WTC11 (cell line): ENCODE measurements around the gene LRRC72. TPM values are rescaled to one million over a fixed set of nuclear protein-coding genes. Genes with fewer than 3 reads are reported as not detected.
"Not testable (repeated sequence)": the region's sequence is repeated elsewhere in the genome, so short reads cannot be mapped to it uniquely, and the experiment has no call there.

Experiments used
- ATAC-seq: fragments of 200-7000 bp; cut with Tn5 transposase; 2 replicates; pipeline ENCODE4 v1.10.0; 2021; ENCODE audit warnings: mild to moderate bottlenecking, moderate library complexity
- CTCF ChIA-PET: fragments of 300-600 bp; sonication (Branson Sonifier 250); formaldehyde crosslinking; loops from one replicate; lab custom pipeline; 2021; ENCODE audit warnings: antibody characterized with exemption; lab: Charles Lee
- POLR2A ChIA-PET: fragments of 350-600 bp; sonication (Branson Sonifier 250); formaldehyde crosslinking; loops from one replicate; lab custom pipeline; 2021; ENCODE audit warnings: antibody characterized with exemption; lab: Charles Lee
- DNase-seq: peaks from one replicate; pipeline ENCODE4 v3.0.0; 2021; ENCODE audit warnings: low spot score
- H3K27ac Mint-ChIP-seq: 2 replicates; pipeline ENCODE4 v1.8.0; 2021; ENCODE audit warnings: mixed read lengths
- H3K27me3 Mint-ChIP-seq: 2 replicates; pipeline ENCODE4 v1.8.0; 2021; ENCODE audit warnings: low read depth, mild to moderate bottlenecking, moderate library complexity, mixed read lengths
- H3K36me3 Mint-ChIP-seq: 2 replicates; pipeline ENCODE4 v1.8.0; 2021; ENCODE audit warnings: mixed read lengths
- H3K4me1 Mint-ChIP-seq: 2 replicates; pipeline ENCODE4 v1.8.0; 2022; ENCODE audit warnings: mixed read lengths
- H3K4me3 Mint-ChIP-seq: 2 replicates; pipeline ENCODE4 v1.8.0; 2021; ENCODE audit warnings: mild to moderate bottlenecking, moderate library complexity, mixed read lengths
- H3K9me3 Mint-ChIP-seq: 2 replicates; pipeline ENCODE4 v1.8.0; 2021; ENCODE audit warnings: mixed read lengths
- AFF4 ChIP-seq: sonication (generic); formaldehyde crosslinking; IDR thresholded peaks from 2 replicates; pipeline ENCODE4 v1.8.1; 2023; ENCODE audit warnings: mild to moderate bottlenecking, missing genetic modification reagents, borderline replicate concordance
- EMX1 ChIP-seq: fragments of 250-450 bp; sonication (Bioruptor Pico); IDR thresholded peaks from 2 replicates; pipeline ENCODE4 v1.8.0; 2021; ENCODE audit warnings: mild to moderate bottlenecking
- FOXK1 ChIP-seq: sonication (generic); formaldehyde crosslinking; IDR thresholded peaks from 2 replicates; pipeline ENCODE4 v1.8.0; 2022; ENCODE audit warnings: mild to moderate bottlenecking, moderate library complexity, missing genetic modification reagents
- FOXP1 ChIP-seq: sonication (generic); formaldehyde crosslinking; IDR thresholded peaks from 2 replicates; pipeline ENCODE4 v1.8.0; 2022; ENCODE audit warnings: missing genetic modification reagents, mild to moderate bottlenecking, moderate library complexity, borderline replicate concordance
- GABPB1 ChIP-seq: sonication (generic); formaldehyde crosslinking; IDR thresholded peaks from 2 replicates; pipeline ENCODE4 v1.8.1; 2023; ENCODE audit warnings: mild to moderate bottlenecking, missing genetic modification reagents
- HMGA2 ChIP-seq: fragments of 250-450 bp; sonication (Bioruptor Pico); IDR thresholded peaks from 2 replicates; pipeline ENCODE4 v1.4.0; 2021; ENCODE audit warnings: mild to moderate bottlenecking, moderate library complexity
- JAZF1 ChIP-seq: fragments of 250-450 bp; sonication (Bioruptor Pico); IDR thresholded peaks from 2 replicates; pipeline ENCODE4 v1.9.0; 2021; ENCODE audit warnings: moderate library complexity, mild to moderate bottlenecking, inconsistent platforms
- NFE2L1 ChIP-seq: sonication (generic); formaldehyde crosslinking; IDR thresholded peaks from 2 replicates; pipeline ENCODE4 v1.8.1; 2023; ENCODE audit warnings: missing genetic modification reagents
- NR2C2 ChIP-seq: sonication (generic); formaldehyde crosslinking; IDR thresholded peaks from 2 replicates; pipeline ENCODE4 v1.8.0; 2022; ENCODE audit warnings: mild to moderate bottlenecking, missing genetic modification reagents
- OVOL2 ChIP-seq: fragments of 250-450 bp; sonication (Bioruptor Pico); IDR thresholded peaks from 2 replicates; pipeline ENCODE4 v1.9.0; 2021; ENCODE audit warnings: mild to moderate bottlenecking, borderline replicate concordance
- PRDM15 ChIP-seq: sonication (generic); formaldehyde crosslinking; IDR thresholded peaks from 2 replicates; pipeline ENCODE4 v1.8.0; 2022; ENCODE audit warnings: missing genetic modification reagents
- PREB ChIP-seq: sonication (generic); formaldehyde crosslinking; IDR thresholded peaks from 2 replicates; pipeline ENCODE4 v1.8.1; 2022; ENCODE audit warnings: mild to moderate bottlenecking, missing genetic modification reagents, moderate library complexity, borderline replicate concordance
- PRRX2 ChIP-seq: fragments of 250-450 bp; sonication (Bioruptor Pico); IDR thresholded peaks from 2 replicates; pipeline ENCODE4 v1.8.0; 2021; ENCODE audit warnings: mild to moderate bottlenecking
- SOX15 ChIP-seq: fragments of 250-450 bp; sonication (Bioruptor Pico); IDR thresholded peaks from 2 replicates; pipeline ENCODE4 v1.9.0; 2021; ENCODE audit warnings: mild to moderate bottlenecking
- TEAD4 ChIP-seq: sonication (generic); formaldehyde crosslinking; IDR thresholded peaks from 2 replicates; pipeline ENCODE4 v1.8.0; 2022; ENCODE audit warnings: mild to moderate bottlenecking, missing genetic modification reagents
- ZMAT4 ChIP-seq: fragments of 250-450 bp; sonication (Bioruptor Pico); IDR thresholded peaks from 2 replicates; pipeline ENCODE4 v1.9.0; 2021; ENCODE audit warnings: mild to moderate bottlenecking
- ZNF232 ChIP-seq: sonication (generic); formaldehyde crosslinking; IDR thresholded peaks from 2 replicates; pipeline ENCODE4 v1.8.0; 2022; ENCODE audit warnings: mild to moderate bottlenecking, missing genetic modification reagents
- ZNF263 ChIP-seq: sonication (generic); formaldehyde crosslinking; IDR thresholded peaks from 2 replicates; pipeline ENCODE4 v1.8.1; 2022; ENCODE audit warnings: low read depth, mild to moderate bottlenecking, moderate library complexity, missing genetic modification reagents
- ZNF396 ChIP-seq: fragments of 250-450 bp; sonication (Bioruptor Pico); IDR thresholded peaks from 2 replicates; pipeline ENCODE4 v1.8.0; 2021; ENCODE audit warnings: mild to moderate bottlenecking, moderate library complexity, borderline replicate concordance
- total RNA-seq: library from RNA; stranded (reverse); gene quantifications from 3 replicates; pipeline ENCODE4 v1.2.3, GENCODE V29; 2021

Gene LRRC72
- total RNA-seq, 1 experiment from 2014 or later: not detected

- TF ChIP-seq FOXP1 (CRISPR knock-in tag) (no peak), PREB (CRISPR knock-in tag) (no peak)
Measured at GRCh38 chr7:16504019-16504418, 22.6 kb upstream of the LRRC72 start (continued).

- H3K4me1 Mint-ChIP-seq, ATAC-seq, H3K27ac Mint-ChIP-seq, POLR2A ChIA-PET, H3K36me3 Mint-ChIP-seq, H3K9me3 Mint-ChIP-seq, H3K4me3 Mint-ChIP-seq, DNase-seq, CTCF ChIA-PET, H3K27me3 Mint-ChIP-seq: not testable (repeated sequence)
Measured at GRCh38 chr7:16506422-16506821, 20.2 kb upstream of the LRRC72 start.

- TF ChIP-seq ZNF263 (CRISPR knock-in tag) (no peak), GABPB1 (CRISPR knock-in tag) (no peak), PRRX2 (CRISPR knock-in tag) (no peak), NR2C2 (no peak), AFF4 (CRISPR knock-in tag) (no peak), OVOL2 (no peak), TEAD4 (no peak), FOXK1 (CRISPR knock-in tag) (no peak), NFE2L1 (CRISPR knock-in tag) (no peak), JAZF1 (CRISPR knock-in tag) (no peak), ZMAT4 (no peak), HMGA2 (CRISPR knock-in tag) (no peak), SOX15 (CRISPR knock-in tag) (no peak), ZNF232 (CRISPR knock-in tag) (no peak), PRDM15 (CRISPR knock-in tag) (no peak), ZNF396 (CRISPR knock-in tag) (no peak), EMX1 (no peak)
- no peak for ATAC-seq
- CTCF ChIA-PET: no interaction called here
- POLR2A ChIA-PET: interaction anchor here (0.7 kb wide), 1 partner anchor 825 kb away, joined by 3 read pairs; no protein-coding TSS in a partner anchor
- no peak overlapping the region for H3K27ac Mint-ChIP-seq
- peaks cover 8% of the 10 kb centered on the region for H3K9me3 Mint-ChIP-seq
- H3K36me3 Mint-ChIP-seq: no peaks in the 10 kb centered on the region
- H3K27me3 Mint-ChIP-seq: no peaks in the 10 kb centered on the region
- no peak overlapping the region for H3K4me3 Mint-ChIP-seq
- DNase-seq: no peak
- H3K4me1 Mint-ChIP-seq: peaks cover 17% of the 10 kb centered on the region
Measured at GRCh38 chr7:16509829-16510228, 16.8 kb upstream of the LRRC72 start.
